ENCODE results near the gene DNAAF2.
"Not testable (repeated sequence)": the region's sequence is repeated elsewhere in the genome, so short reads cannot be mapped to it uniquely, and the experiment has no call there.

DNAAF2 gene

DNA sequence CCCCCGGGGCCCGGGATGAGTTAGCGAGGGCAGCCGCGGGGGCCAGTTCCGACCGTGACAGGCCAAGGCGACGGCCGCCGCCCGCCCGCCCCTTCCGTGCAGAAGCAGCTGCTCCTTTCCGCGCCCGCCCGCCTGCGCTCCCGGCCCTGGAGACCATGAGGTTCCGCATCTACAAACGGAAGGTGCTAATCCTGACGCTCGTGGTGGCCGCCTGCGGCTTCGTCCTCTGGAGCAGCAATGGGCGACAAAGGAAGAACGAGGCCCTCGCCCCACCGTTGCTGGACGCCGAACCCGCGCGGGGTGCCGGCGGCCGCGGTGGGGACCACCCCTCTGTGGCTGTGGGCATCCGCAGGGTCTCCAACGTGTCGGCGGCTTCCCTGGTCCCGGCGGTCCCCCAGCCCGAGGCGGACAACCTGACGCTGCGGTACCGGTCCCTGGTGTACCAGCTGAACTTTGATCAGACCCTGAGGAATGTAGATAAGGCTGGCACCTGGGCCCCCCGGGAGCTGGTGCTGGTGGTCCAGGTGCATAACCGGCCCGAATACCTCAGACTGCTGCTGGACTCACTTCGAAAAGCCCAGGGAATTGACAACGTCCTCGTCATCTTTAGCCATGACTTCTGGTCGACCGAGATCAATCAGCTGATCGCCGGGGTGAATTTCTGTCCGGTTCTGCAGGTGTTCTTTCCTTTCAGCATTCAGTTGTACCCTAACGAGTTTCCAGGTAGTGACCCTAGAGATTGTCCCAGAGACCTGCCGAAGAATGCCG is 13.7 kb downstream of the DNAAF2 start:
- DNase-seq: no peak

DNA sequence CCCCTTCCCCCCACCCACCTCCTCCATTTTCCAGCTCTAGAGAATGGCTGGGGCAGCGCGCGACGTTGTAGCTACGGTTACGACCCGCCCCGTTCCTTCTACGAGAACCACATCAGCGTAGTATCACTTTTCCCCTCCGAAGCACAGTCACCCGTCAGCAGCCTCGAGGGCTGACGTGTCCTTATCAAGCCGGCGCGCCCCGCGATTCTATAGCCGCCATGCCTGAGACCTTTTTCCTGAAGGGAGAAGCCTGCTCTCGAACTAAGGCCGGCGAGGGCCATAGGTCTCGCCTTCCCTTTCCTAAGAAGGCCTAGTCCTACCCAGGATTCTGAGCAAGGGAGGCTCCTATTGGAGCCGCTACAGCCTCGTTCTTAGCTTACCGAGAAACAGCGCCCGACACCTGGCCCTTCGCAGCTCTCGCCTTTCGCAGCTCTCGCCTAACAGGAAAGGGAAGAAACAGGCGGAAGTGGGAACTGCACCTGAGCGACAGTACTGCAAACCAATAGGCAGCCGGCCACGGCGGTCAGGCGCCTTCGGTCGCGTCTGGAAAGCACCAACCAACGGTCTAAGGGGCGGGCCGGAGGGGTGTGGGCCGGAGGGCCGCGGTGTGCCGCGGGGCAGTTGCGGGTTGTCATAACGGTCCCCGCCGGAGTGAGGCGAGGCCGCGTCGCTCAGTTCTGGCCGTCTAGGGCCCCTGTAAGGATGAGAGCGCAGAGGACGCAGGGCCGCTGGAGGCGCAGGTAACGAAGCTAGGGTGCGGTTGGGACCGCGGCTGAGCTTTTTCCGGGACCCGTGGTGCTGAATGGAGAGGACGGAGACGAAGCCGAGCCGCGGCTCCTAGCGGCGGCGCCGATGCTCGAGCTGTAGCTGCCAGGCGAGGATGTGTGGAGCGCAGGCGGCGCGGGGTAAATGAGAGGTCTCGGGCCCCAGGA is 14.6 kb downstream of the DNAAF2 start, which contains the start of the genes MGAT2 and RPL36AL:
TSS of gene MGAT2 (plus strand) at position 618 of the 932 bp plus-strand sequence. CDS start 470 bp downstream, outside the sequence.
TSS of gene RPL36AL (minus strand) at position 445 of the 932 bp plus-strand sequence. CDS start 1,522 bp downstream, outside the sequence.
- DNase-seq: peak; percentile 96

DNA sequence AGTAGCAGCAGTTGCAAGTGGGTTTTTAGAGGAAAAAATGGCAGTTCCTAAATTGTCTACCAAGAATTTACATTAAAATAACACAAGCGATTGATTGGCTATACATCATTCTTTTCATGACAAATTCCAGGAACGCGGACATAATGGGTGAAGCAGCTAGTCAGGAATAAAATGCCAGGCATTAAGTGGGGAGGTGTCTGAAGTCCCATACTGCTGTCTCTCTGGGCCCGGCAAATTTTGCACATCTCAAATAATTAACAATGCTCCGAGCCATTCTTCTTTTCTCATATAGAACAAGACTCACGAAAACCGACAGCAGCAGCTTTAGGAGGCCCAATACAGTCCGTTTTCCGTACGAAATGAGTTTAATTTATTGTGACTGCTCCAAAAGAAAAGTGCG is 15.3 kb downstream of the DNAAF2 start:
- DNase-seq: no peak

DNA sequence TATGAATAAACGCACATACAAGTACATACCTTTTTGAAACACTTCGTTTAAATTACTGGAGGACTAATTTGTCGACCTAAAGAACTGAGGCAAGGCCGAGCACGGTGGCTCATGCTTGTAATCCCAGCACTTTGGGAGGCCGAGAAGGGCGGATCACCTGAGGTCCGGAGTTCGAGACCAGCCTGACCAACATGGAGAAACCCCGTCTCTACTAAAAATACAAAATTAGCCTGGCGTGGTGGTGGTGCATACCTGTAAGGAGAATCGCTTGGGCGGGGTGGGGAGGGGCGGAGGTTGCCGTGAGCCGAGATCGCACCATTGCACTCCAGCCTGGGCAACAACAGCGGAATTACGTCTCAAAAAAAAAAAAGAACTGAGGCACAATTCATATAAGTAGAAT is 15.8 kb downstream of the DNAAF2 start:
- not testable (repeated sequence) for DNase-seq

DNA sequence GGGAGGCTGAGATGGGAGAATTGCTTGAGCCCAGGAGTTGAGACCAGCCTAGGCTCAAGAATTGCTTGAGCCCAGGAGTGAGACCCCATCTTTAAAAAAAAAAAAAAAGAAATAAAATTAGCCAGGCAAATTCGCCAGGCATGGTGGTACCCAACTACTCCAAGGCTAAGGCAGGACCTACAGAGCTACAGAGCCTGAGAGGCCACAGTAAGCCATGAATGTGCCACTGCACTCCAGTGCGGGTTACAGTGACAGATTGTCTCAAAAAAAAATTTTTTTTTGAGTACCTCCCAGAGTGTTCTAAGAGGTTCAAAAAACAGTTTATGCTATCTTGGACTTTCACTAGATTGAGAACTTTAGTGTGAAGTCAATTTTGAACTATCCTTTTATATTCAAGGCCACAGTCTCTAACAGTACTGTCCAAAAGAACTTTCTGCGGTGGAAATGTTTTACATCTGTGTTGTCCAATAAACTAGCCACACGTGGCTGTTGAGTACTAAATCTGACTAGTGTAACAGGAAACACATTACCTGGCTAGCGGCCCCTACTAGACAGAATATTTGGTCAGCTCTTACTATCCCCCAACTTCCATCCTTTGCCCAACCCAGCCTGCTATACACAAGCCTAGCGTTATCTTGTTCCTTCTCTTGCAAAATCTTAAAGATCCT is 17.1 kb downstream of the DNAAF2 start:
- DNase-seq: no peak

DNA sequence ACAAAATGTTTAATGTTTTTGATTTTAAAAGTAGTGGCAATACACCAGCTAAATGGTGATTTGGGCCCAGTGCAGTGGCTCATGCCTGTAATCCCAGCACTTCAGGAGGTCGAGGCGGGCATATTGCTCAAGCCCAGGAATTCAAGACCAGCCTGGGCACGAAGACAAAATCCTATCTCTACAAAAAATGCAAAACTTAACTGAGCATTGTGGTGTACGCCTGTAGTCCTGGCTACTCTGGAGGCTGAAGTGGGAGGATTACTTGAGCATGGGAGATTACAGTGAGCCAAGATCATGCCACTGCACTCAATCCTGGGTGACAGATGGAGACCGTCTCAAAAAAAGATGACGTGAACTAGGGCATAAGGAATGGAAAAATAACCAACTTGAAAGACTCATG is 19.3 kb downstream of the DNAAF2 start:
- DNase-seq: peak; percentile 18

DNA sequence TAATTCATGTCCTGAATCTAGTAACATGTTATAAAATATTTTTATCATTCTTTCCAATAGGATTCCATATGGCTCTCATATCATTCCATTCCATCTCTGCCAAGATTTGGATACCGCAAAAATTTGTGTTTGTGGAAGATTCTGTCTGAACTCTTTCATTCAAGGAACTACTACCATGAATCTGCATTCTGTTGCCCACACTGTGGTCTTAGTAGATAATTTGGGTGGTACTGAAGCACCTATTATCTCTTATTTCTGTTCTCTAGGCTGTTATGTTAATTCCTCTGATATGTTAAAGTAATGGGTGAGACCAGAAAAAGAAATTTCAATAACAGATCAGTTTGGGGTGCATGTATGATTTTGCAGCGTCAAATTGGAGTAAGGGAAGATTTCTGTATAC is 20.8 kb downstream of the DNAAF2 start:
- DNase-seq: no peak

DNA sequence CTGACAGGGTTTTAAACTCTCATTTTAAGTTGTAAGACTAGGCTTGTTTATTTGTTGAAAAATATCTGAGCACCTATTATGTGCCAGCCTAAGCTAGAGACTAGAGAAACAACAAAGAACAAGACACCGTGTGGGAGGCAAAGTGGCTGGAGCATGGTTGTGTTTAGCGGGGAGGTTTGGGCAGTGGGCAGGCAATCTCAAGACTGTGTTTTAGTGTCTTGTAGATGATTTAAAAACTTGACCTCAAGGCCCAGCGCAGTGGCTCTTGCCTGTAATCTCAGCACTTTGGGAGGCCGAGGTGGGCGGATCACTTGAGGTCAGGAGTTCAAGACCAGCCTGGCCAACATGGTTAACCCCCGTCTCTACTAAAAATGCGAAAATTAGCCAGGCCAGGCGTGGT is 22.4 kb downstream of the DNAAF2 start:
- DNase-seq: peak; percentile 32

DNA sequence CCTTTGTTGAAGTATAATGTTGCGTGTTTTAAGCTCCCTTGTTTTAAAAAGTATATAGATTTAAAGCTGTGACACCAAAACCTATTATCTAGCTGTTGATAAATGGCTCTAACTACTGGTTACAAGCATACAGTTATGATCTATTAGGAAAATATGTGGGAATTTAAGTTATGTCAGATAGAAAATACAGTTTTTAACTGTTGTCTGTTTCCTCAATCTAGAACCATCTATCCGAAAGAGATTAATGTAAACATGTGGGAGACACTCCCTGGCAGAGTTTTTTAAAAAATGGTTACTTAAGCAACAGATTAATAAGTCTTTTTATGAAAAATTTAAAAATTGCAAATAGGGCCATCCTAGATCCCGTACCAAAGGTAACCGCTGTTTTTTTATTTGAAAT is 22.8 kb downstream of the DNAAF2 start:
- no peak for DNase-seq

DNA sequence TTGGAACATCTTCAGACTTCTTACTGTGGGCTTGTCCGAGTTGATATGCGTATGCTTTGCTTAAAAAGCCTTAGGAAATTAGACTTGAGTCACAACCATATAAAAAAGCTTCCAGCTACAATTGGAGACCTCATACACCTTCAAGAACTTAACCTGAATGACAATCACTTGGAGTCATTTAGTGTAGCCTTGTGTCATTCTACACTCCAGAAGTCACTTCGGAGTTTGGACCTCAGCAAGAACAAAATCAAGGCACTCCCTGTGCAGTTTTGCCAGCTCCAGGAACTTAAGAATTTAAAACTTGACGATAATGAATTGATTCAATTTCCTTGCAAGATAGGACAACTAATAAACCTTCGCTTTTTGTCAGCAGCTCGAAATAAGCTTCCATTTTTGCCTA is 27.5 kb downstream of the DNAAF2 start:
- DNase-seq: no peak

DNA sequence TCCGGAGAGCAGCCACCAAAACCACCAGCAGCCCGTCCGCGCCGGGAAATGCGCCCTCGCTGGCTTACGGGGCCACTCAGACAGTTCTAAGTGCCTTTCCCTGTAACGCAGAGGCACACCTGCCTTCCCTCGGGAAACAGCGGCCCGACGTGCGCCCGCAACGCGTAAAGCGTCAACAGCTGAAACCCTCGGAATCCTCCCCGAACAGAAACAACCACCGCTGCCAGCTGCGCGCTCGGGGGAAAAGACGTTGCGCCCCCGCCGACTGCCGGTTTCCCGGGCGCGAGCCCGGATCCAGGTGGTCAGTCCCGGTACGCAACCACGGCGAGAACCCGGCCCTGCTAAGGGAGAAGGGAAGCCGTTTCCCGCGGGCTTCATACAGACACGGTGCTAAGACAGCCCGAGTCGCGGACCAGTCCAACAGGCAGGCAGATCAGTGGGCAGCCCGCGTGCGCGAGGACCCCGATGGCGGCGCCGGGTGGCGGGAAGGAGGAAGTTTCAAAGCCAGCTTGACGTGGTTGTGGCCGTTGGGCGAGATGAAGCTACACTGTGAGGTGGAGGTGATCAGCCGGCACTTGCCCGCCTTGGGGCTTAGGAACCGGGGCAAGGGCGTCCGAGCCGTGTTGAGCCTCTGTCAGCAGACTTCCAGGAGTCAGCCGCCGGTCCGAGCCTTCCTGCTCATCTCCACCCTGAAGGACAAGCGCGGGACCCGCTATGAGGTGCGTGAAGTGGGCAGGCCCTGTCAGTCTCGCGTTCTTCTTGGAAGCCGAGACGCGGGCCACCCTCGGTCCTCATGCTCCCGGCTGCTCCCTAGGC is 36.4 kb downstream of the DNAAF2 start, which contains the start of gene LRR1:
TSS of gene LRR1 (plus strand) at position 456 of the 816 bp plus-strand sequence. CDS start at position 537, 81 bp downstream.
- peak; percentile 93 for DNase-seq

DNA sequence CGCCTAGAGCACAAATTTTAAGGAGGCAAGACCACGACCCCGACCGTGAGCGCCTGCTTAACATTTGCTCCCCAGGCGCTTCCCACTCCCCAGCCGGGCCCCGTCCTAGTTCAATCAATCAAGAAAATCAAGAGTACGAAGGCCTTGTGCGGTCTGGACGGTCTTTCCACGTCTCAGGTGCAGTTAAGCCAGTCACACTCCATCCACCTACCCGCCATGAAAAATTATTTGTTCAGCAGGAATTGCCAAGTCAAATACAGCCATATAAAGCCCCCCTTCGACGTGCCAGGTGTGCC is 36.9 kb downstream of the DNAAF2 start:
- no peak for DNase-seq

DNA sequence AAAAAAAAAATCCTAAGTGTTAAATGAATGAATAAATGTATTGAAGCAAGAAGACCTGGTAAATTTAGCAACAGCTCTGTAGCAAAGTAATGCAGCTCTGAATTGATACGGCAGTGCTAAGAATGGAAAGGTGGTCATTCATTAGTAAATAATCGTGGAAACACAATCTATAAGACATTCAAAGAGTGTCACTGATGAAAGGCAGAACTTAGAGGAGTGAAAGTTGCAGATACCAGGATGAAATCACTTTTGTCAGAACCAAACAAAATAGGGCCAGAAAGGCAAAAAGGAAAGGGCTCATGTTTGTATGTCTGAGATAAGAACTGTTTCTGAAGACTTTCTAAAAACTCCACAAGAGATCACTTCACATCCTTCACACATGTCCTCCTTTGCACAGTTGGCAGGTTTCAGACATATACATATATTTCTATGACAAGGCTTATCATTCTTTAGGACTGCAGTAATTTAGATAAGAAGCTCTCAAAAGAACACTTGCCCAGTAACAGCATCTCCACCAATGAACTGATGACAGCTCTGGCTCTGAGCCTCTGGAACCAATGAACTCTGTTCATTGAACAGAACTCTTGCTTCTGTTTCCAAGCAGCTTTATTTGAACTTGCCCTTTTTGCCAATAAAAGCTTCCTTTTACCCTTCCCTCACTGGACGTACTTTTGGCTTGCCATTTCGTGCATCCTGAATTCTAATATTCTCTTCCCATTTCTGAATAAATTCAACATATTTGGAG is 40.5 kb downstream of the DNAAF2 start:
- no peak for DNase-seq

DNA sequence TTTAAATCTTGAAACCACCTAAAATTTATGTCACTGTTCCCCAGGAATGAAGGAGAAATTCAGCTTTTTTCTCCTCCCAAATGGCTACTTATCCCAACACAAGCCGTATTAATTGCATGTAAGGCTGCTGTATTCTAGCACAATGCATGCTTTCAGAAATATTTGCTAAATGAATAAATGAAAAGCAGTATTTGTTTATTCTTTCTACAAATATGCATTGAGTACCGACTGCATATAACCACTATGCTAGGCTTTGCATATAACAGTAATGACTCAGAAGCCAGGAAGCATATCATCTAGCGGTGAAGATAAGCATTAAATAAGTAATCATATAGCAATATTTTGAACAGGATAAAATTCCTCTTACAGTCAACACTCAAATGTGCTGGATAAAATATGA is 42.0 kb downstream of the DNAAF2 start:
- no peak for DNase-seq

DNA sequence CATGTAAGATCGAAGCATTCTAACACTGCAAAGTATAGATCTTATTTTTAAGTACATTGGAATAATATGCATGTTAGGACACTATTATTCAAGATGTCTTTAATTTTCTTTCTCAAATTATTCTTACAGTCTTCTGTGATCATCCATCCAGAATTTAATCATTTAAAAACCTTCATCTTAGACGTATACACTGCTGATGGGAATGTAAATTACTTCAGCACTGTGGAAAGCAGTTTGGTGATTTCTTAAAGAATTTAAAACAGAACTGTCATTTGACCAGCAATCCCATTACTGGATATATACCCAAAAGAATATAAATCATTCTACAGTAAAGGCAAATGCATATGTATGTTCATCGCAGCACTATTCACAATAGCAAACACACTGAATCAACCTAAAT is 45.7 kb downstream of the DNAAF2 start:
- no peak for DNase-seq

DNA sequence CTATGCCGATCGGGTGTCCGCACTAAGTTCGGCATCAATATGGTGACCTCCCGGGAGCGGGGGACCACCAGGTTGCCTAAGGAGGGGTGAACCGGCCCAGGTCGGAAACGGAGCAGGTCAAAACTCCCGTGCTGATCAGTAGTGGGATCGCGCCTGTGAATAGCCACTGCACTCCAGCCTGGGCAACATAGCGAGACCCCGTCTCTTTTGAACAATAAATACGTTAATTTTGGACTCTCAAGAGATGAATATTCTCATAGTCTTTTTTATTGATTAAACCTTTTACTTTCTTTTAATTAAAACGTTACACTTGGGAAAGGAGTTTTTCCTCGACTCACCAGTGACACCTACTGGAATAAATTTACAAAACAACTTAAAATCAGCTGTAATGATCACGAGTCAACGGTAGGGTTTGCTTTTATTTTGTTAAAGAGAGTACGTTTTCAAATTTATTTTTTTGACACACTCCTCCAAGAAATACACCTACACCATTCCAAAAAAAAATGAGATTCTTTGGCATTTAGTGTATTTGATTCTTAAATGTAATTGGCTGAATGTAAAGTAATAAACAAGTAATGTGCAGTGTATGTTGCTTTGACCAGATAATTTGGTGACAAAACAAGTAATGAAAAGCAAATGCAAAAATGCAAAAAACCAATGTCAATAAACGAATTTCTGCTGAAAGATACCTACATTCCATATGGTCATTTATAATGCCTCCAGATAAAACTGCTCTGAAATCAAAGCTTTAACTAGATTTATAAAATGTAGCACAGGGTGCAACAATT is 48.2 kb downstream of the DNAAF2 start:
- peak; percentile 73 for DNase-seq

DNA sequence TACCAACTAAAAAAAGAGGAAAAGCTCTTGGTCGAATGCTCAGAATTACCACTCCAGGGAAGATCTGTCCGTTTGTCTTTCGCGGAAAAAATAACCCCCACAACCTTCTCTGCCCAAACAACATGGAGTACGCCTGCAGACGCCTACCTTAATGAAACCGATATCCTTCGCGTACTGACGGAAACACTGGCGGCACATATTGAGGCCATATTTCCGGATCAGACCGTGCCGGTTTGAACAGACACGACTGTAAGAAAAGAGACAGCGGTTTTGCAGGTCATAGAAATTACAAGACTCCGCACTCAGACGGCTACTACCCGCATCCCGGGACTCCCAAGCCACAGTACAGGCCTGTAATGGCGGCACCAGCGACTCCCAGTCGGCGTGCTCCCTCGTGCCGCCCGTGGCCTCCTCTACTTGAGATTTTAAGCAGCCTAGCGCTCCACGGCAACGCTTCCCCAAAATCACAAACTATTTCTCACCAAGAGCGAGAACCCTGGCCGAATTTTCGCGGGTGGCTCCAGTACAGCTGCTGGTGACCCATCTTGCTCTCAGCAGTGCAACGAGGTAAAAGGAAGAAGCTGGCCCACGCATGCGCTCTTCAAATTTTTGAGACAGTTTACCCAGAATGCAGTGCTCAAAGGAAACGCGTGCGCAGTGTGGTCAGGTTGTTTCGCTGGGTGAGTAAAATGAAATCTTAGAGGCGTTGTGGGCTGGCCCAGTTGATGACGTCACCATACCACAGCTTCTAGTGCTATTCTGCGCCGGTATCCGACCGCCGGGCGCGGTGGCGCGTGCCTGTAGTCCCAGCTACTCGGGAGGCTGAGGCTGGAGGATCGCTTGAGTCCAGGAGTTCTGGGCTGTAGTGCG is 49.0 kb downstream of the DNAAF2 start, which contains the start of gene RPS29:
TSS of gene RPS29 (minus strand) at position 578 of the 870 bp plus-strand sequence. CDS start at position 544, 34 bp downstream.
- peak; percentile 100 for DNase-seq

DNA sequence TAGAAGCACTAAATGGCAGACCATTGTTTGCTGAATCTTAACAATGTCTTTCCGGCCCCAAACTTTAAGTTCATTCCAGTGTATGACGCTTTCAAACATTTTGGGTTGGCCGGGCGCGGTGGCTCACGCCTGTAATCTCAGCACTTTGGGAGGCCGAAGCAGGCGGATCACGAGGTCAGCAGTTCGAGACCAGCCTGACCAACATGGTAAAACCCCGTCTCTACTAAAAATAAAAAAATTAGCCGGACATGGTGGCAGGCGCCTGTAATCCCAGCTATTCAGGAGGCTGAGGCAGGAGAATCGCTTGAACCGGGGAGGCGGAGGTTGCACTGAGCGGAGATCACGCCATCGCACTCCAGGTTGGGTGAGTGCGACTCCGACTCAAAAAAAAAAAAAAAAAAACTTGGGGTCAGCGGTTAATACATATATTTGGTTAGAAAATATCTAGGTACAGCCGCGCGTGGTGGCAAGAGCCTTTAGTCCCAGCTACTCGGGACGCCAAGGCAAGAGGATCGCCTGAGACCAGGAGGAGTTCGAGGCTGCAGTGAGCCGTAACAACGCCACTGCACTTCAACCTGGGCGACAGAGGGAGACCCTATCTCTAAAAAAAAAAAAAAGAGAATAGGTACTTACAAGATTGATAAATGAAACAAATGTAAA is 49.9 kb downstream of the DNAAF2 start:
- not testable (repeated sequence) for DNase-seq

DNA sequence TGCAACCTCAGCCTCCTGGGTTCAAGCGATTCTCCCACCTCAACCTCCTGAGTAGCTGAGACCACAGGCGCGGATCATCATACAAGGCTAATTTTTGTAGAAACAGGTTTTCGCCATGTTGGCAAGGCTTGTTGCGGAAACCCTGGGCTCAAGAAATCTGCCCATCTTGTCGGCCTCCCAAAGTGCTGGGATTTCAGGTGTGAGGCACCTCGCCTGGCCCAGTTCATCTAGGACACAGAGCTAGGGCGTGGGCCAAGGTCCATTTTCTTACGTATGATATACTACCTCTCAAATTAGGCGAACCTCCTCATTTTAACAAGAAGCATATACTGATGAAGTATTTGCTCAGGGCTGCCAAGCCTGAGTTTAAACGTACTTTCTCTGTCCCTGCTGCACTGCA is 51.0 kb downstream of the DNAAF2 start:
- no peak for DNase-seq

Data from activated CD8-positive, alpha-beta memory T cell treated with anti-CD3 and anti-CD28 coated beads, Interleukin-2, amount 50 U/mL, for 48 hours (primary cell).